RWPE1 (cell line): ENCODE results near the gene PARVA.
"Not testable (repeated sequence)": the region's sequence is repeated elsewhere in the genome, so short reads cannot be mapped to it uniquely, and the experiment has no call there.

ENCODE experiments used
- CTCF ChIA-PET: fragments of 350-600 bp; sonication (Branson Sonifier 250); formaldehyde crosslinking; extraction: SDS; loops from one replicate; lab custom pipeline; 2021; lab: Yijun Ruan, JAX
- POLR2A ChIA-PET: fragments of 400-600 bp; formaldehyde crosslinking; extraction: SDS; loops from one replicate; lab custom pipeline; 2020; ENCODE audit warnings: antibody characterized with exemption; ENCODE audit not compliant: low non-redundant PET; lab: Yijun Ruan, JAX
- DNase-seq: peaks from one replicate; pipeline ENCODE4 v3.0.0; 2012; ENCODE audit warnings: low spot score
- H3K27ac ChIP-seq: fragments of 450-650 bp; 2 replicates; pipeline ENCODE4 v1.5.1; 2017
- CTCF ChIP-seq: fragments of 450-650 bp; conservative IDR thresholded peaks from 2 replicates; pipeline ENCODE4 v1.5.1; 2017; ENCODE audit warnings: low read depth, mild to moderate bottlenecking

The PARVA gene

GRCh38 chr11:12512826-12513395, 135.5 kb downstream of the PARVA start:
- DNase-seq = no peak
- H3K27ac ChIP-seq = no peak overlapping the region
- CTCF ChIA-PET = no interaction called here
- POLR2A ChIA-PET = no interaction called here
- no peak for TF ChIP-seq CTCF

GRCh38 chr11:12516387-12517105, 139.2 kb downstream of the PARVA start:
- CTCF ChIA-PET = interaction anchor here (0.7 kb wide), 1 partner anchor 184 kb away, joined by 3 read pairs; no protein-coding TSS in a partner anchor

GRCh38 chr11:12517306-12517705, 139.9 kb downstream of the PARVA start:
- no peak for TF ChIP-seq CTCF
- ChIA-PET CTCF (interaction anchor here (0.7 kb wide), 1 partner anchor 185 kb away, joined by 3 read pairs; no protein-coding TSS in a partner anchor), POLR2A (no interaction called here)
- no peak for DNase-seq
- H3K27ac ChIP-seq = no peak overlapping the region

More at GRCh38 chr11:12516387-12517105, 139.2 kb downstream of the PARVA start:
- POLR2A ChIA-PET = no interaction called here
- DNase-seq = no peak
- no peak overlapping the region for H3K27ac ChIP-seq
- TF ChIP-seq CTCF = no peak

- TF ChIP-seq CTCF = no peak
- CTCF ChIA-PET = no interaction called here
- POLR2A ChIA-PET = no interaction called here
- no peak for DNase-seq
- H3K27ac ChIP-seq = no peak overlapping the region
Observed at GRCh38 chr11:12517741-12518140, 140.4 kb downstream of the PARVA start.

GRCh38 chr11:12518606-12519385, 141.4 kb downstream of the PARVA start:
- TF ChIP-seq CTCF = no peak
- POLR2A ChIA-PET = no interaction called here
- no peak overlapping the region for H3K27ac ChIP-seq
- DNase-seq = no peak
- CTCF ChIA-PET = no interaction called here

- CTCF ChIA-PET = no interaction called here
- TF ChIP-seq CTCF = no peak
- POLR2A ChIA-PET = no interaction called here
Observed at GRCh38 chr11:12520054-12520453, 142.7 kb downstream of the PARVA start.

GRCh38 chr11:12520576-12520975, 143.2 kb downstream of the PARVA start:
- H3K27ac ChIP-seq, CTCF ChIA-PET, POLR2A ChIA-PET, DNase-seq: not testable (repeated sequence)

More at GRCh38 chr11:12520054-12520453, 142.7 kb downstream of the PARVA start:
- no peak overlapping the region for H3K27ac ChIP-seq
- no peak for DNase-seq
